HFF-Myc (cell line): Measurements from ENCODE around the gene OR6C68.
"Not testable (repeated sequence)": the region's sequence is repeated elsewhere in the genome, so short reads cannot be mapped to it uniquely, and the experiment has no call there.

ENCODE experiments used
- DNase-seq: peaks from one replicate; pipeline ENCODE4 v3.0.0-alpha.2; 2011; ENCODE audit warnings: low read depth; ENCODE audit errors: extremely low read depth
- H3K4me3 ChIP-seq: replicated peaks from 2 replicates; pipeline ENCODE4 v1.5.1; 2011; ENCODE audit warnings: low read depth, mild to moderate bottlenecking, control low read depth, low read length
- CTCF ChIP-seq: IDR thresholded peaks from 2 replicates; pipeline ENCODE4 v1.5.1; 2012; ENCODE audit warnings: mild to moderate bottlenecking, low read depth, low read length, control low read depth; ENCODE audit errors: missing control alignments

The OR6C68 gene

GRCh38 chr12:55492078-55492477 is at the start of gene OR6C68:
Gene OR6C68 (plus strand): TSS chr12:55492378. CDS start chr12:55492378, 0 bp downstream.
- DNase-seq: no peak
- no peak within 1 kb of the TSS for H3K4me3 ChIP-seq
- TF ChIP-seq CTCF: no peak

DNA sequence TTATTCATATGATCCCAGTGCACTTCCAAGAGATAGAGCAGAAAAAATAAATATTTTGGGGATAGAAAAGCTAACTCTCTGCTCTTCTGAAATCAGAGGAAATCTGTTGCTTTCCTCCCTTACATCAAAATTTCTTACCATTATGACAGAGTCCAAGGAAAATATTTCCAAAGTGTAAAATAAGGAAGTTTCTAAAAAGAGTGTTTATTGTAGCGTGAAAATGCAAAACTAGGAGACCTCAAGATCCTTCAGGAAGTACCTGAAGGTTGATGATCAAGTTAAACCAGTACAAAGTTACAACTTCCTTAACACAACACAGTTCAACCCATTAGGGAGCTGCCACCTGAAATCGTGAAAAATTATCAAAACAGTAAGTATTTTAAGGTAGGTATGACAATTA is 48.4 kb upstream of the OR6C68 start, which contains the start of gene OR6C2:
Gene OR6C2 (plus strand): TSS at position 301 of the 400 bp plus-strand sequence. CDS start 8,138 bp downstream, outside the sequence.
- DNase-seq: no peak
- H3K4me3 ChIP-seq: no peak within 1 kb of the TSS
- no peak for TF ChIP-seq CTCF

- TF ChIP-seq CTCF: no peak
- DNase-seq: no peak
- no peak overlapping the region for H3K4me3 ChIP-seq
Observed at GRCh38 chr12:55445357-55445756, 46.8 kb upstream of the OR6C68 start.

DNA sequence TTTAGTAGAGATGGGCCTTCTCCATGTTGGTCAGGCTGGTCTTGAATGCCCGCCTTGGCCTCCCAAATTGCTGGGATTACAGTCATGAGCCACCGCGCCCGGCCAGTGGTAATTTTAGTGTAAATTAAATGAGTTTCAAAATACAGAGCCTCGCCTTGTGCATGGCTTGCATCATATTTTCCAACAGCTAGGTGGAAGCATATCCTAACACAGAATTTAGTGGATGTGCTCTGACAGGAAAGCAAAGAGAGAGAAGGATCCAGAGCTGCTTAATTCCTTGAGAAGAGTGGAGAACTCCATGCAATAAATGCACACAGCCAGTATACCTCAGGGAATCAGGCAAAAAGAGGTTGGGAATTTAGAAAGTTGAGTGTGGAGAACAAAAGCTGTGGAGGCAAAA is 45.9 kb upstream of the OR6C68 start:
- H3K4me3 ChIP-seq: no peak overlapping the region
- no peak for TF ChIP-seq CTCF
- DNase-seq: no peak

GRCh38 chr12:55448825-55449224 is 43.4 kb upstream of the OR6C68 start:
- DNase-seq: no peak
- H3K4me3 ChIP-seq: no peak overlapping the region
- no peak for TF ChIP-seq CTCF

- not testable (repeated sequence) for DNase-seq, H3K4me3 ChIP-seq
Observed at GRCh38 chr12:55464926-55465325, 27.3 kb upstream of the OR6C68 start.

DNA sequence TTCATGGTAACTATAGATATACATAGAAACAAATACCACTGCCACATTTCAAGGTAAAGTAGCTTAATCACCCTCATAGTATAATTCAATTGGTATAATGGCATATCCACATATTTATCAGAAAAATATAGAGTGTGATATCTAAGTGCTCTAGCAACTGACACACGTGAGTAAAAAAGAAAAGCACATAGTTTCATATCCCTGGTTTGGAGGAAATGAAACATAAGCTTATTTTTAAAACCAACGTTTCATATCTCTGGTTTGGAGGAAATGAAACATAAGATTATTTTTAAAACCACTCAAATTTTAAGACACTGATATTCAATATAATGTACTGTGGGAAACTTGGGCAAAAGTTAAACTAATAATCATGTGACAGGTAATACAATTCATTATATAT is 24.3 kb upstream of the OR6C68 start:
- DNase-seq: no peak
- H3K4me3 ChIP-seq: no peak overlapping the region
- TF ChIP-seq CTCF: no peak

DNA sequence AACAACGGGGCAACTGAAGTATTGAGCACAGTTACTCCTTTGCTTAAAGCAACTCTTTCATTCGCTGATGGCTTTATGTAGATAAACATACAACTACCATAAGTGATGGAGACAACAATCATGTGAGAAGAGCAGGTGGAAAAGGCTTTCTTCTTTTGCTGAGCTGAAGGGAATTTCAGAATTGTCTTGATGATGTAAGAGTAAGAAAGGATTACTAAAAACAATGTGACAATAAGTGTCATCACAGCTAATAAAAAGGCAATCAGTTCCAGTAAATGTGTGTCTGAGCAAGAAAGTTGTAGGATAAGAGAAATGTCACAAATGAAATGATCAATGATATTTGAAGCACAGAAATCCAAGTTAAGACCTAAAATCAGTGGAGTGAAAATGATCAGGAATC is 22.9 kb upstream of the OR6C68 start:
- H3K4me3 ChIP-seq: no peak overlapping the region
- DNase-seq: no peak
- TF ChIP-seq CTCF: no peak
